ENCODE measurements around the gene PRRG4.

DNA sequence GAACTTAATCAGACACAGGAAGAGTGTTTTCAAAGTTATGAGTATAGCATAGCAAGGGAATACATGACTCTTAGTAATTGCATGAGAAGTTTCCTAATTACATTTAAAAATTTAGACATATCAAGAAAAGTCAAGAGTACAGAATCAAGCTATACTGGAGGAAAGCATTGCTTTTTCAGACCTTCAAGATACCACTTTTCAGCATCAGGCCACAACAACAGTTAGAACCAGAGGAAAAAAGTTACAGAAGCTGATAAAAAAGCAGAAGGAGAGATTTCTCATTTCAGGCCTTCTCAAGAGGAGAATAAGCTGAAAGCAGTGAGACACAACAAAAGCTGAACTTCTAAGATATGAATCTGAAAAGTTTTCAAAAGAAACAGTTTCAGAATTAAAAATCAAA, 34.8 kb downstream of the PRRG4 start:
- TF ChIP-seq CTCF (IDR thresholded peaks at IDR 0.05) = no peak
- no peak for TF ChIP-seq POLR2A (IDR thresholded peaks at IDR 0.05)
